GDM1 (cell line): ENCODE results near the gene BRF1.
"Not testable (repeated sequence)": the region's sequence is repeated elsewhere in the genome, so short reads cannot be mapped to it uniquely, and the experiment has no call there.

ENCODE experiments used
- DNase-seq: peaks from one replicate; lab custom pipeline; 2025; lab: John Stamatoyannopoulos, UW

BRF1 gene, protein sequence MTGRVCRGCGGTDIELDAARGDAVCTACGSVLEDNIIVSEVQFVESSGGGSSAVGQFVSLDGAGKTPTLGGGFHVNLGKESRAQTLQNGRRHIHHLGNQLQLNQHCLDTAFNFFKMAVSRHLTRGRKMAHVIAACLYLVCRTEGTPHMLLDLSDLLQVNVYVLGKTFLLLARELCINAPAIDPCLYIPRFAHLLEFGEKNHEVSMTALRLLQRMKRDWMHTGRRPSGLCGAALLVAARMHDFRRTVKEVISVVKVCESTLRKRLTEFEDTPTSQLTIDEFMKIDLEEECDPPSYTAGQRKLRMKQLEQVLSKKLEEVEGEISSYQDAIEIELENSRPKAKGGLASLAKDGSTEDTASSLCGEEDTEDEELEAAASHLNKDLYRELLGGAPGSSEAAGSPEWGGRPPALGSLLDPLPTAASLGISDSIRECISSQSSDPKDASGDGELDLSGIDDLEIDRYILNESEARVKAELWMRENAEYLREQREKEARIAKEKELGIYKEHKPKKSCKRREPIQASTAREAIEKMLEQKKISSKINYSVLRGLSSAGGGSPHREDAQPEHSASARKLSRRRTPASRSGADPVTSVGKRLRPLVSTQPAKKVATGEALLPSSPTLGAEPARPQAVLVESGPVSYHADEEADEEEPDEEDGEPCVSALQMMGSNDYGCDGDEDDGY

DNA sequence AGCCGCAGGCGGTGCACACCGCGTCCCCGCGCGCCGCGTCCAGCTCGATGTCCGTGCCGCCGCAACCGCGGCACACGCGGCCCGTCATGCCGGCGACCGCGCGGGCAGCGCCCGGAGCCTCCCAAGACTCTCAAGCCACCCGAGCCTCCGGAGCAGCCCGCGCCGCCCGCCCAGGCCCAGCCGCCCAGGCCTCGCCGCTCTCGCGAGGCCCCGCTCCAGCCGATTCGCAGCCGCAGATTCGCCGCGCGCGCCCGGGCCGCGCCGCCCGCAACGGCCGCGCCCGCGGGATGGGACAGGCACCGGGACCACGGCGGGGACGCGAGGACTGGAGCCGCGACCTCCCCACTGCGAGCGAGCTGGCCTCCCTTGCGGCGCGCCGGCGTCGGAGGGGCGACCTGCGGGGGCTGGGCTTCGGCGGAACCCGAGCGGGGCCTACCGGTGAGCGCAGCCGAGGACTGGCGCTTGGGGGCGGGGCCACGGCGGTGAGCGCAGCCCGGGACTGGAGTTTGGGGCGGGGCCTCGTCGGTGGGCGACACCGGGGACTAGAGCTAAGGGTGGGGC, at the start of gene BRF1:
Gene BRF1, minus strand, starts transcription at position 460 of the 561 bp plus-strand sequence. Its CDS starts 372 bp downstream, at position 88.
- peak; percentile 97 for DNase-seq

GRCh38 chr14:105349992-105350391, 49.2 kb upstream of the BRF1 start:
- DNase-seq = no peak

GRCh38 chr14:105348945-105349699, 48.3 kb upstream of the BRF1 start:
- no peak for DNase-seq

GRCh38 chr14:105348169-105348944, 47.6 kb upstream of the BRF1 start:
- DNase-seq = no peak

DNA sequence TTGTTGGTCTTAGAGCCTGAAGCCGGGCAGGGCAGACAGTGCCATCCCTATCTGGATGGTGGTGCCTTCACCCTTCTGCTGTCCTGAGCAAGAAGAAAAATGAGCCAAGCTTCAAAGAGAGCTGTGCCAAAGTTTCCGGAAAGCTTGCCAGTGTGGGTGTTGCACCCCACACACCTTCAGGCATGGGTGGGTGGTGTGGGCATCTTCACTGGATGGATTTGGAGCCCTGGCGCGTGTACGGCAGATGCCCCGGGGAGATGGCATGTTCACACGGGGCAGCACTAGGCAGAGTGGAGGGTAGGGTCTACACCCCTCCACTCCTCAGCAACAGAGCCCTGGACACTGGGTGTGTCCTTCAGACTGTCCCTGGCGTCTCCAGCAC, 46.8 kb upstream of the BRF1 start:
- DNase-seq = no peak

DNA sequence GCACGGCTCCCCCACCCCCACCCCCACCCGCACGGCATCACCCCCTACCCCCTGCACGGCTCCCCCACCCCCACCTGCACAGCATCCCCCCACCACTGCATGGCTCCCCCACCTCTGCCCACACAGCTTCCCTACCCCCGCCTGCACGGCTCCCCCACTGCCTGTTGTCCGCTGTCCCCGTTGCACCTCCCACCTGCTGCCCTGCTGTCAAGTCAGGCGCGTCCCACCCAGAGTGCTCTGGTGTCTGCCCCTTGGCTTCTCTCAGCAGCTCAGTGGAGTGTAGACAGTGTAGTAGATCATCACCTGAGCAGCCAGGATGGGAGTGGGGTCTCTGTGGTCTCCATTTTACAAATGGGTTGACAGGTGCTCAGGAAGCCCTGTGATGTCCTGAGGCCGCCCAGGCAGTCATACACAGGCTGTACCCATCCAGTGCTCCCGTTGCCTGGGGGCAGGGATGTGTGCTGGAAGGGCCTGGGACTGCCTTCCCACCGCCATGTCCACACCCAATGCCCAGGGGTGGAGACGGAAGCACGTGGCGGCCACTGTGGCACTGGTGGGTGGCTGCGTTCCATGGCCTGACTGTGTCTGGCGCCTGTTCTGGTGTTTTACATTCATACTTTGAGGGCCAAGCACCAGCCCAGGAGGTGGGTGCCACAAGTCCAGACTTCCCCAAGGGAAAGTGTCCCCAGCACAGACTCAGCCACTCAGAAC, 46.2 kb upstream of the BRF1 start:
- no peak for DNase-seq

GRCh38 chr14:105346200-105346533, 45.4 kb upstream of the BRF1 start:
- no peak for DNase-seq

DNA sequence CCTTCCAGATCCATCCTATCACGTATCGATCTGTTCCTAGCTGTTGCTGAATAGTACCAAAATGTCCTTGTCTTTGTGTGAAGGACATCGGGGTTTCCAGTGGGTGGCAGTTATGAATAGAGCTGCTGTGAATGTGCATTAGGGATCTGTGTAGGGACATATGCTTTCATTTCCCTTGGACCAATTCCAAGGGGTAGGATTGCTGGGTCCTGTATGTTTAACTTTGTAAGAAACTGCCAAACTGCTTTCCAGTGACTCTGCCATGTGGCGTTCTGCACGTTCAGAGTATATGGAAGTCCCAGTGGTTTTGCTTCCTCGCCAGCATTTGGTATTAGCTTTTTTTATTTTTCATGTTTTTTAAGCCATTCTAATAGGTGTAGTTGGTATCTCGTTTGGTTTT, 42.4 kb upstream of the BRF1 start:
- no peak for DNase-seq

- DNase-seq = no peak
Observed at GRCh38 chr14:105340821-105341733, 40.3 kb upstream of the BRF1 start.

GRCh38 chr14:105337966-105338741, 37.4 kb upstream of the BRF1 start:
- no peak for DNase-seq

- no peak for DNase-seq
Observed at GRCh38 chr14:105337433-105337832, 36.6 kb upstream of the BRF1 start.

GRCh38 chr14:105336477-105337287, 35.9 kb upstream of the BRF1 start:
- DNase-seq = no peak

DNA sequence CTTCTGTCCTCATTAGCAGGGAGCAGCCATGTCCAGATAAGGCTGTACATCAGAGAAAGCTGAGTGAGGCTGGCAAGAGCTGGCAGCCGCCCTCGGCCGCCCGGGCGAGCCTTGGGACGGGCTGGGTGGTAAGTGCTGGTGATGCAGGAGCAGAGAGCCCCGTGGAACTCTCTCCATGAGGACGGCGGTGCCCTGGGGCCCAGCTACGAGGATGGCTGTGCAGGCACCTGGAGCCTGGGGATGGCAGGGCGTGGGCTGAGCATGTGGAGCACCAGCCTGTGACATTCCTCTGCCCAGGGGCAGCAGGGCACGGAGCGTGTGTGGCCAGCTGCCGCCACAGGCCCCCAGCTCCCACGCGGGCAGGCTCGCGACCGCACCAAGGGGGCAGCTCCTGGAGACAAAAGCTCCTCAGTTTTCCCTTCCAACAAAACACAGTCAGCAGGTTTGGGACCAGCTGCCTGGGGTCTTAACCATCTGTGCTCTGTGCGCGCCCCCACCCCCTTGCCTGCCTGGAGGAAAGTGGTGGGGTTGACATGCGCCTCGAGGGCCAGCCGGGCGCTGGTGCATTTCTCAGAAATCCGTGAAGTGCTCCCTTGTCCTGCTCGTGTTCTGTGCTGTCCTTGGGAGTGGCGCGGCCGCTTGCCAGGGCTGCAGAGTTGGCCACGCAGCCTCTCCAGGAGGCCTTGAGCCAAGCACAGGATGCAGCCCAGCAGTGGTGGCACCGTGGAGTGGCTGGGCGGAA, 35.1 kb upstream of the BRF1 start:
- no peak for DNase-seq

GRCh38 chr14:105335231-105335542, 34.4 kb upstream of the BRF1 start:
- DNase-seq = not testable (repeated sequence)

DNA sequence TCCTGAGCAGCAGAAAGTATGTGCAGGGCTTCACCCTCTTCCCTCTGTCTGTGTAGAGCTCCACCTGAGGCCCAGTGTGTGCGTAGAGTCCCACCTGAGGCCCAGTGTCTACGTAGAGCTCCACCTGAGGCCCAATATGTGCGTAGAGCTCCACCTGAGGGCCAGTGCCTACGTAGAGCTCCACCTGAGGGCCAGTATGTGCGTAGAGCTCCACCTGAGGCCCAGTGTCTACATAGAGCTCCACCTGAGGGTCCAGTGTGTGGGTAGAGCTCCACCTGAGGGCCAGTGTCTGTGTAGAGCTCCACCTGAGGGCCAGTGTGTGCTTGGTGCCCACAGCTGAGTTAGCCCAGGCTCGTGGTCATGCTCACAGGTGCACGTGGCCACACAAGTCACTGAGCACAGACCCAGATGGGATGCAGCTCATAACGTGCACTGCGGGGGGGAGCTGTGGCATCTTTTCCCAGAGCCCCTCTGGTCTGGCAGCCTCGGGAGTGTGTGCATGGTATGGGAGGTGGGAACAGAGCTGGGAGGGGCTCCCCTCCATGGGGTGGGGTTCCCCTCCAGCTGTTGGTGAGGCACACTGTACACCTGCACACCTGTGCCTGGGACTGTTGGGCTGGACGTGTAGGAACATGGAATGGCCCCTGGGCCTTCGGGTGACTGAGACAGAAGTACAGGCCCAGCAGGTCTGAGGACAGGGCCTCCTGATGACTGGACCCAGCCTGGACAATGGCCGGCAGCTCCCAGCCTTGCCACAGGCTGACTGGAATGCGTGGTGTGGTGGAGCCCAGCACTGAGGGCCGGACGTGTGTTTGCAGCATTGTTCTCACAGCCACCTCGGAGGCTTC, 33.8 kb upstream of the BRF1 start:
- DNase-seq = no peak

DNA sequence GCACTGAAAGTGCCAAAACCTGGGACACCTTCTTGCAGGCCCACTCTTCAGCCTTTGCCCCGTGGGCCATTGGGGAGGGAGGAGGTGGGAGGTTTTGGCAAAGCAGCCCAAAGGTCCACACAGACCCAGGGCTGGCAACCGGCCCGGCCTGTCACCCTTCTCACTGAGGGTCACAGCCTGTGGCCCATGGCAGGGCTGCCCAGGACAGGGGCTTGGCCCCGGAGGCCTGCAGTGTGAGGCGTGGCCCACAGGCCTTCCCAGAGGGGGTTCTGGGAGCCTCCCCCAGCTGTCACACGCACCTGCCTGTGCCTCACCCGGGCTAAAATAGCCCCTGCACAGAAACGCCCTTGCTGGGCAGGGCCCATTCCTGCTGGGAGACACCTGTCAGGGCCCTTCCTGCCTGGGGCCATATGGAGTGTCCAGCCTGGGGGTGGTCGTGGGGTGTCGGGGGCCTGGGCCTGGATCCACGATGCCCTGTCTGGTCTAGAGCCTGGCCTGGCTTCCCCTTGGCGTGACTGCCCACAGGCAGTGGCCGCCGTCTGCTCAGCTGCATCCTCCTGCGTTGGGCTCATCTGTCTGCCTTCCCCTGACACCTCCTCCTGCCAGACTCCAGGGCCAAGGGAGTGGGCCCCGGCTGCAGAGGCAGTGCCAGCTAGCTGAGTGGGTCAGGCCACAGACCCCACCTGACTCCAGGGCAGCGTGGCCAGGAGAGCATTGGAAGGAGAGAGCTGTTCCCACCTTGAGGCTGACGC, 33.0 kb upstream of the BRF1 start:
- no peak for DNase-seq
